Endothelial cell (in vitro differentiated cells): ENCODE measurements around the gene MICAL1. TPM values are rescaled to one million over a fixed set of nuclear protein-coding genes. Genes with fewer than 3 reads are reported as not detected.

ENCODE experiments used
- DNase-seq: peaks from one replicate; pipeline ENCODE4 v3.0.0; 2021; ENCODE audit warnings: low spot score
- H3K27ac Mint-ChIP-seq: one replicate; pipeline ENCODE4 v1.8.0; 2021; ENCODE audit warnings: mixed read lengths, inconsistent platforms; ENCODE audit not compliant: unreplicated experiment
- H3K27me3 Mint-ChIP-seq: one replicate; pipeline ENCODE4 v1.8.0; 2021; ENCODE audit warnings: mild to moderate bottlenecking, moderate library complexity, mixed read lengths, inconsistent platforms; ENCODE audit not compliant: unreplicated experiment
- H3K36me3 Mint-ChIP-seq: one replicate; pipeline ENCODE4 v1.8.0; 2021; ENCODE audit warnings: mild to moderate bottlenecking, low read depth, mixed read lengths, inconsistent platforms; ENCODE audit not compliant: unreplicated experiment
- H3K4me1 Mint-ChIP-seq: one replicate; pipeline ENCODE4 v1.8.0; 2021; ENCODE audit warnings: mild to moderate bottlenecking, mixed read lengths, inconsistent platforms; ENCODE audit not compliant: unreplicated experiment
- H3K4me3 Mint-ChIP-seq: one replicate; pipeline ENCODE4 v1.8.0; 2021; ENCODE audit warnings: mild to moderate bottlenecking, mixed read lengths, inconsistent platforms; ENCODE audit not compliant: unreplicated experiment
- H3K9me3 Mint-ChIP-seq: one replicate; pipeline ENCODE4 v1.8.0; 2021; ENCODE audit warnings: mixed read lengths, inconsistent platforms; ENCODE audit not compliant: unreplicated experiment
- total RNA-seq: library from RNA; stranded (reverse); fragmentation: NEBNext Ultra II Directional; extraction: Animal tissue kit (Norgen Biotek cat#: 25700); gene quantifications from one replicate; pipeline ENCODE4 v1.2.1, GENCODE V29; 2021; ENCODE audit not compliant: unreplicated experiment
- TF ChIP-seq, protein P1 (sequence below): fragments of 200-600 bp; sonication (generic); IDR thresholded peaks from one replicate; pipeline ENCODE4 v1.5.0; 2021; ENCODE audit warnings: antibody characterized with exemption; ENCODE audit not compliant: unreplicated experiment

MICAL1 gene
- total RNA-seq, 1 donor from 2014 or later: 19.9 TPM

GRCh38 chr6:109446072-109446471, 9.5 kb downstream of the MICAL1 start:
- Mint-ChIP-seq H3K36me3 (peaks cover 20% of the 10 kb centered on the region), H3K27ac (no peak overlapping the region), H3K4me3 (peak overlapping the region; percentile 0), H3K27me3 (peaks cover 19% of the 10 kb centered on the region), H3K9me3 (no peaks in the 10 kb centered on the region), H3K4me1 (no peaks in the 10 kb centered on the region)
- TF ChIP-seq, protein P1, sequence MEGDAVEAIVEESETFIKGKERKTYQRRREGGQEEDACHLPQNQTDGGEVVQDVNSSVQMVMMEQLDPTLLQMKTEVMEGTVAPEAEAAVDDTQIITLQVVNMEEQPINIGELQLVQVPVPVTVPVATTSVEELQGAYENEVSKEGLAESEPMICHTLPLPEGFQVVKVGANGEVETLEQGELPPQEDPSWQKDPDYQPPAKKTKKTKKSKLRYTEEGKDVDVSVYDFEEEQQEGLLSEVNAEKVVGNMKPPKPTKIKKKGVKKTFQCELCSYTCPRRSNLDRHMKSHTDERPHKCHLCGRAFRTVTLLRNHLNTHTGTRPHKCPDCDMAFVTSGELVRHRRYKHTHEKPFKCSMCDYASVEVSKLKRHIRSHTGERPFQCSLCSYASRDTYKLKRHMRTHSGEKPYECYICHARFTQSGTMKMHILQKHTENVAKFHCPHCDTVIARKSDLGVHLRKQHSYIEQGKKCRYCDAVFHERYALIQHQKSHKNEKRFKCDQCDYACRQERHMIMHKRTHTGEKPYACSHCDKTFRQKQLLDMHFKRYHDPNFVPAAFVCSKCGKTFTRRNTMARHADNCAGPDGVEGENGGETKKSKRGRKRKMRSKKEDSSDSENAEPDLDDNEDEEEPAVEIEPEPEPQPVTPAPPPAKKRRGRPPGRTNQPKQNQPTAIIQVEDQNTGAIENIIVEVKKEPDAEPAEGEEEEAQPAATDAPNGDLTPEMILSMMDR: no peak
- DNase-seq: no peak

- Mint-ChIP-seq H3K27me3 (peaks cover 19% of the 10 kb centered on the region), H3K4me3 (no peak overlapping the region), H3K4me1 (no peaks in the 10 kb centered on the region), H3K36me3 (peaks cover 20% of the 10 kb centered on the region), H3K27ac (no peak overlapping the region), H3K9me3 (no peaks in the 10 kb centered on the region)
- TF ChIP-seq, protein P1: no peak
- no peak for DNase-seq
Observed at GRCh38 chr6:109445382-109445781, 10.2 kb downstream of the MICAL1 start.

- Mint-ChIP-seq H3K4me3 (peak overlapping the region; percentile 47), H3K4me1 (peaks cover 6% of the 10 kb centered on the region), H3K36me3 (peaks cover 18% of the 10 kb centered on the region), H3K27ac (no peak overlapping the region), H3K27me3 (peaks cover 25% of the 10 kb centered on the region), H3K9me3 (no peaks in the 10 kb centered on the region)
- TF ChIP-seq, protein P1: no peak
- DNase-seq: no peak
Observed at GRCh38 chr6:109443425-109443950, 12.1 kb downstream of the MICAL1 start.

GRCh38 chr6:109442393-109442924, 13.1 kb downstream of the MICAL1 start:
- H3K27me3 Mint-ChIP-seq: peaks cover 23% of the 10 kb centered on the region
- H3K4me1 Mint-ChIP-seq: peaks cover 6% of the 10 kb centered on the region
- TF ChIP-seq, protein P1: no peak
- no peak overlapping the region for H3K27ac Mint-ChIP-seq
- no peak for DNase-seq
- H3K36me3 Mint-ChIP-seq: peaks cover 13% of the 10 kb centered on the region
- no peaks in the 10 kb centered on the region for H3K9me3 Mint-ChIP-seq
- peak overlapping the region; percentile 95 for H3K4me3 Mint-ChIP-seq

DNA sequence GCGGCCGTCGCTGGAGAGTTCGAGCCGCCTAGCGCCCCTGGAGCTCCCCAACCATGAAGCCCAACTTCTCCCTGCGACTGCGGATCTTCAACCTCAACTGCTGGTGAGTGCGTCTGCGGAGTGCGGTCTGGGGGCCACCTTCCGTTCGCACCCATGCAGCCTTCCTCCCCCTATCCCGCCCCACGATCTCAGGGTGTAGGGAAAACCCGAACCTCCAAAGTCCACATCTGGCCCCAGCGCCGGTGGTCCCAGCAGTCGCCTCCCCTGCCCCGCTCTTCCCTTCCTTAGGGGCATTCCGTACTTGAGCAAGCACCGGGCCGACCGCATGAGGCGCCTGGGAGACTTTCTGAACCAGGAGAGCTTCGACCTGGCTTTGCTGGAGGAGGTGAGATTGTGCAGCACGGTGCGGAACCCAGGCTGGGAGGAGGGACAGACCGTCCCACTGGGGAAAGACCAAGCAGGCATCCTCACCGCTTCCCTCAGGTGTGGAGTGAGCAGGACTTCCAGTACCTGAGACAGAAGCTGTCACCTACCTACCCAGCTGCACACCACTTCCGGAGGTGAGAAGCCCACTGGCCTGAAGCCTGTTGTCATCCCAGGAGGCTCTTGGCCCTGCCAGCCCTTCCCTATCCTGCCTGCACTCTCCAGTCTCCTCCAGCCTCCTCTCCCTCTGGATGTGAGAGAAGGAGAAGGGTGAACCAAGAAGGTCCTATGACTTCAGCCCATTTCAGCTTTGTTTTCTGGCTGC, 14.3 kb downstream of the MICAL1 start:
- peaks cover 22% of the 10 kb centered on the region for H3K27me3 Mint-ChIP-seq
- TF ChIP-seq, protein P1: peak; percentile 12
- H3K27ac Mint-ChIP-seq: peak overlapping the region; percentile 86
- peak; percentile 58 for DNase-seq
- H3K4me3 Mint-ChIP-seq: peak overlapping the region; percentile 95
- H3K9me3 Mint-ChIP-seq: no peaks in the 10 kb centered on the region
- peaks cover 8% of the 10 kb centered on the region for H3K36me3 Mint-ChIP-seq
- peaks cover 6% of the 10 kb centered on the region for H3K4me1 Mint-ChIP-seq
